GM18498 (cell line): Measurements from ENCODE around the gene PPL.
"Not testable (repeated sequence)": the region's sequence is repeated elsewhere in the genome, so short reads cannot be mapped to it uniquely, and the experiment has no call there.

Experiments used
- ATAC-seq: cut with Tn5 transposase; IDR thresholded peaks from one replicate; pipeline ENCODE4 v1.9.1; 2021; ENCODE audit warnings: mild to moderate bottlenecking, moderate library complexity; ENCODE audit not compliant: unreplicated experiment

PPL gene

GRCh38 chr16:4936181-4936990 lies 562 bp downstream of the PPL start:
- no peak for ATAC-seq

- no peak for ATAC-seq
Measured at GRCh38 chr16:4935241-4935855, 1.6 kb downstream of the PPL start.

GRCh38 chr16:4934591-4934990 lies 2.4 kb downstream of the PPL start:
- ATAC-seq = no peak

GRCh38 chr16:4933871-4934395 lies 3.0 kb downstream of the PPL start:
- ATAC-seq = no peak

GRCh38 chr16:4933433-4933832 lies 3.5 kb downstream of the PPL start:
- ATAC-seq = no peak

GRCh38 chr16:4931381-4931780 lies 5.6 kb downstream of the PPL start:
- no peak for ATAC-seq

- not testable (repeated sequence) for ATAC-seq
Measured at GRCh38 chr16:4929619-4930018, 7.3 kb downstream of the PPL start.

GRCh38 chr16:4928227-4928626 lies 8.7 kb downstream of the PPL start:
- ATAC-seq = no peak

GRCh38 chr16:4927661-4928060 lies 9.3 kb downstream of the PPL start:
- ATAC-seq = no peak

- ATAC-seq = no peak
Measured at GRCh38 chr16:4926928-4927327, 10.0 kb downstream of the PPL start.

GRCh38 chr16:4925791-4926190 lies 11.2 kb downstream of the PPL start:
- no peak for ATAC-seq

GRCh38 chr16:4925293-4925607 lies 11.7 kb downstream of the PPL start:
- ATAC-seq = no peak

- no peak for ATAC-seq
Measured at GRCh38 chr16:4924593-4925292, 12.2 kb downstream of the PPL start.

GRCh38 chr16:4923853-4924252 lies 13.1 kb downstream of the PPL start:
- no peak for ATAC-seq

GRCh38 chr16:4922721-4923342 lies 14.1 kb downstream of the PPL start:
- ATAC-seq = no peak

- no peak for ATAC-seq
Measured at GRCh38 chr16:4920826-4921225, 16.1 kb downstream of the PPL start.

GRCh38 chr16:4918781-4919251 lies 18.1 kb downstream of the PPL start:
- no peak for ATAC-seq

- ATAC-seq = no peak
Measured at GRCh38 chr16:4917117-4917516, 19.8 kb downstream of the PPL start.

GRCh38 chr16:4915226-4915761 lies 21.7 kb downstream of the PPL start:
- no peak for ATAC-seq

GRCh38 chr16:4914528-4915225 lies 22.3 kb downstream of the PPL start:
- ATAC-seq = no peak
